Stimulated activated CD4-positive, alpha-beta T cell treated with anti-CD3 and anti-CD28 coated beads, Interleukin-2, amount 100 ng/mL, for 24 hours (primary cell): ENCODE results near the gene WDR7.
A peak's percentile ranks its signal among the peaks of the same experiment; 100 is the strongest.
"Not testable (repeated sequence)": the region's sequence is repeated elsewhere in the genome, so short reads cannot be mapped to it uniquely, and the experiment has no call there.

Experiments used
- DNase-seq, 2 donors: peaks; one replicate each; pipeline ENCODE4 v3.0.0-alpha.2; 2020

Gene WDR7

DNA sequence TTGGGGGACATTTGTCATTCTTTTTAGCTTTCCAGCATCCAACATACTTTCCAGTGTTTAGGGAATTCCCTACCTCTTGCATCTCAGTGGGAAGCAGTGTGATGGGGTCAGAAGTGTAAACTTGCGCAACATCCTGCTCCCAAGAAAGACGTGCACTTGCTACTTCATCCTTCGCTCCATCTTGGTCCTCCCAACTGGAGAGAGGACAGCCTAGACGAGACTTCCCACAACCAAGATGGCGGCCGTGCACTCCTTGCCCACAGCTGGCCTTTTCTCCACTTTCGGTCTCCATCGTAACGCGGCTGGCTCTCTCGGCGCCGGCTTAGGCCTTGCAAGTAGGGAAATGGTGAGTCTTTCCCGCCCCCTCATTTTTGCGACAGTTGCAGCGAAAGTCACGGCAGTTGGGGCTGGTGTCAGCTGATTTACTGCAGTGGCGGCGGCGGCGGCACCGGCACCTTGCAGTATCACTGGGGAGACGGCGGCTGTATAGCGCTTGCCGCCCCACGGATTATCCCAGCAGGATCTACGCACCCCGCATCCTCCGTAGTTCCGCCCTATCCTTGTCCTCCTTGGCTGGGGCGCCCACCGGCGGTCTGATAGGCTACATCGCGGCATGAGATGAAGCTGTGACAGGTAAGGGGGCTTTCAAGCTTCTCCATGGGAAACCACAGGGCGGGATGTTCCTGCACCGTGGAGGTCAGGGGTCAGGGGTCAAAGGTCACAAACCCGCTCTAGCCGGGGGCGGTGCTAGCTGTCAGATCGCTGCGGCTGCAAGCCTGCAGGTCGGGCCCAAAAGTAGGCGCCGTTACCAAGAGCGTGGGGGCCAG is at the start of gene WDR7:
TSS of gene WDR7 (plus strand) at position 416 of the 827 bp plus-strand sequence. CDS start 21,157 bp downstream, outside the sequence.
- DNase-seq: peak; percentile 91 to 96

DNA sequence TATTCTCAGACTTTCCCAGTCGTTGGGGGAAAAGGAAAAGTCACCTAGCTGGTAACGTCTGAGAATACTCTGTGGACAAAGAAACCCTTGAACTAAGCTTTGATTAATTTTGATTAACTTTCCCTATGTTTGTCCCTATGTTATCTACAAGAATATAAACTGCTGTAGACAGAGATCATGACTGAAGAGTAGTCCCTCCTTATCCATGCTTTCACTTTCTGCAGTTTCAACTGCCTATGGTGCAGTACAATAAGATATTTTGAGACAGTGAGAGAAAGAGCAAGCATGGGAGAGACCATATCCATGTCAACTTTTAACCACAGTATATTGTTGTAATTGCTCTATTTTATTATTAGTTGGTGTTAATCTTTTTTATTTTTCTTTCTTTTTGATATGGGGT is 44.5 kb upstream of the WDR7 start:
- DNase-seq: no peak

DNA sequence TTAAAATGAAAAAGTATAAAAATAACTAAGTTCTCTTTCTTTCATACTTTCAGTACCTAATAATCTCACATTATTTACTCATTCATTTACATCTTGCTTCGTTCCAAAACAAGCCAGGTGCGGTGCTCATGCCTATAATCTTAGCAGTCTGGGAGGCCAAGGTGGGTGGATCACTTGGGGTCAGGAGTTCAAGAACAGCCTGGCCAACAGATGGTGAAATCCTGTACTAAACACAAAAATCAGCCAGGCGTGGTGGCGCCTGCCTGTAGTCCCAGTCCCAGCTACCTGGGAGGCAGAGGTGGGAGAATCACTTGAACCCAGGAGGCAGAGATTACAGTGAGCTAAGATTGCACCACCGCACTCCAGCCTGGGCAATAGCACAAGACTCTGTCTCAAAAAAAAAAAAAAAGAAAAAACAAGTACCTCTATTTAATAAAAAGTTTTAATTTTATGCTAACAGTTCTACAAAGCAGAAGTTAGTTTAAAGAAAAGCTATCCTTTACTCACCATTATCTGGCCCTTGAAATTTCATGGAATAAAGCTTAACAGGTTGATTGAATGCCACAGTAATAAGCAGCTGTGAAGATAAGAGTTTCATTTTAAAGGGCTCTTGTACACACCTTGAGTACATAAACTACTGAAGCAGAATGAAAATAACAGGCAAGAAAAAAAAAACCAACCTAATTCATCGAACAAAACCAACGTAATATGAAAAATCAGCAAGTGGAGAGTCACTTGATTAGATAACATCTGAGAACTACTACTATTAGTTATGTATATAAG is 35.2 kb upstream of the WDR7 start:
- no peak for DNase-seq

DNA sequence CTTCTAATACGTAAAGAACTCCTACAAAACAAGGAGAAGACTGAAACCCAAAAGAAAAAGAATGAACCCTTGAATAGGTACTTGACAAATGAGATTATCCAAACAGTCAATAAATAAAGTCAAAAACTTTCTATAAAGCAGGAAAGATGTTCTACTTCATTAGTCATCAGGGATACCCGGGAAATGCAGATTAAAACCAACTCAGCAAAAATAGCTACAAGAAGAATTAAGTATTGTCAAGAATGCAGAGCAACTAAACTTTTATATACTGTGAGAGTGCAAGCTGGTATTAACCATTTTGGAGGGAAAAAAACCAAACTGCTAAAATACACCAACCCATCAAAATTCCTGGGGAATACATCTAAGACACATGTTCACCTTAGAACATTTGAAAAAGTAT is 23.2 kb upstream of the WDR7 start:
- no peak for DNase-seq

DNA sequence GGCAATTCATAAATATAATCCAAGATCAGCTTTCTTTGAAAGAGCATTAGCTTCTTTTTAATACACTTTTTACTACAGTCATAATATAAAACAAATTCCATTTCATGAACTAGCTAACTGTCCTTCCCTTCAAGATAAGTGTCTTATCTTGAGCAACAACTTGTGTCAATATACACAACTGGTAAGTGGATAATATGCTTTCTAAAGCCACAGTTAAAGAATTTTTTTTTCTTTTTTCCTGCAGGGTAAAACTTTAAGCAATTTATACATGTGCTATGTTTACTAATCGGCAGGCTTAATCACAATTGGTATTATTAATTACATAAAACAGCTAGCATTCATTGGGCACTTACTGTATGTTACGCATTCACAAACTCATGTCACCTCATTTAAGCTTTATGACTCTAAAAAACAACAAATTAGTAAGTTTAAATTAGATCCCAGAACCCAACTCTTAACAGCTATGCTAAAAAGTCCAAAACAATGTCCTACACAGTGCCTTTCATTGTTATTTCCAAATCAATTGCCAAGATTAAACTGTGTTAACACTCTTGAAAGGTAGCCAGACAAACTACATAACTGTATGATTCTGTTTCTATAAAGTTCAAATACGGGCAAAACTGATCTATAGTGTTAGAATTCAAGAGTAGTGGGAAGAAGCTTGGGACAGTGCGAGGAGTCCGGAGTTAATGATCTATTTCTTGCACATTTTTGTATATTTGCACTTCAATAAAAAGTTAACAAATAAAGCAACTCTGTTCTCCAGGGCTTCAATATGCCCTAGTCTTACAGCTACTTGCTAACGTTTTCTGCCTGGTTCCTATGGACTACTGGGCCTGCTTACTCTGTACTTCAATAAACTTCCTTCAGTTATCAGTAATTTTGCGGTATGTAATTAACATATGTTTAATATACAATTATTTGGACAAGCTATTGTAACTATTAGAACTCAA is 18.8 kb upstream of the WDR7 start:
- no peak for DNase-seq

DNA sequence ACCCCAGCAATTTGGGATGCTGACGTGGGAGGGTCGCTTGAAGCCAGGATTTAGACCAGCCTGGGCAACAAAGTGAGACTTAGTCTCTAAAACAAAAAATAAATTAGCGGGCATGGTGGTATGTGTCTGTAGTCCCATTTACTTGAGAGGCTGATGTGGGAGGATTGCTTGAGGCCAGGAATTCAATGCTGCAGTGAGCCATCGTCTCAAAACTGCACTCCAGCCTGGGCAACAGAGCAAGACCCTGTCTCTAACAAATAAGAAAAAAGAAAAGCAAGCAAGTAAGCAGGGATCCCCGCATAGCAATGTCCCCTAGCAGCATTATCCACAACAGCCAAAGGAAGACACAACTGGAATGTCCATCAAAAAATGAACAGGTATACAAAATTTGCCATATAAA is 16.2 kb upstream of the WDR7 start:
- no peak for DNase-seq

DNA sequence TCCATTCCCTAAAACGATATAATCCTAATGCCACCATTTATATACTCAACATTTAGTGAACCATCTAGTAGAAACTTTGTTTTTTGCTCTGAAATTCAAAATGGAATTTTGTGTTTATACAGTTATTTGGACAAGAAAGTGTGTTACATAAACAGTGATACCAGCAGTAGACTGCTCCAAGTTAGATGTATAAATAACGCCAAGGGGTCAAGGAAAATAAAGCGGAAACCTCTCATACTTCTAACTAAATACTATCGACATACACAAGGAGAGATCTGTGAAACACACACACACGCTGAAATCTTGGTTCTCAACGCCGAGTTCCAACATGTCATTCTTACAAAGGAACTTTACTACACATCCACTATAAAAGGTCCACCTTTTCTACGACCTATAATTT is 14.0 kb upstream of the WDR7 start:
- DNase-seq: no peak

DNA sequence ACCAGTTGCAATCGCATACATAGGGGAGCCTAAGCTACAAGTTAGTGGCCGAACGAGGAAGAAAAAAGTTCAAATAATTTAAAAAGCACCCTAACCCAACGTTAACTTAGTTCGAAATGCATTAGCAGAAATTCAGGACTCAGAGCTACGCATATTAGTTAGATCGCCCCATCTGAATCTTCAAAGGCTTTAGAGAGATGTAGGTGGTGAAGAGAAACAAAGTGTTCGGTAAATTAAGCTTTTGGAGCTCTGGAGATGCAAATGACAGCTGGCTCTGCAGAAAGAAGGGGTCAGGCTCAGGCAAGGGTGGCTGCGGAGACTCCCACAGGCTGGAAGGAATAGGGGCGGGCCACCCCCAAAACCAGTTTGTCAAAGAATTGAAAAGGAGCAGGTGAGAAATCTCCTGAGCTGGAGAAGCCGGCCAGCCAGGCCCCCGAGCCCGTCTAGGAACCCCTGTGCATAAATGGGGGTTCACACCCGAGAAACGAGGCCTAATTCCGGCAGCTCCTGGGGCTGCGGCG is 13.4 kb upstream of the WDR7 start:
- peak in 1 of 2 donors; percentile 24 for DNase-seq

DNA sequence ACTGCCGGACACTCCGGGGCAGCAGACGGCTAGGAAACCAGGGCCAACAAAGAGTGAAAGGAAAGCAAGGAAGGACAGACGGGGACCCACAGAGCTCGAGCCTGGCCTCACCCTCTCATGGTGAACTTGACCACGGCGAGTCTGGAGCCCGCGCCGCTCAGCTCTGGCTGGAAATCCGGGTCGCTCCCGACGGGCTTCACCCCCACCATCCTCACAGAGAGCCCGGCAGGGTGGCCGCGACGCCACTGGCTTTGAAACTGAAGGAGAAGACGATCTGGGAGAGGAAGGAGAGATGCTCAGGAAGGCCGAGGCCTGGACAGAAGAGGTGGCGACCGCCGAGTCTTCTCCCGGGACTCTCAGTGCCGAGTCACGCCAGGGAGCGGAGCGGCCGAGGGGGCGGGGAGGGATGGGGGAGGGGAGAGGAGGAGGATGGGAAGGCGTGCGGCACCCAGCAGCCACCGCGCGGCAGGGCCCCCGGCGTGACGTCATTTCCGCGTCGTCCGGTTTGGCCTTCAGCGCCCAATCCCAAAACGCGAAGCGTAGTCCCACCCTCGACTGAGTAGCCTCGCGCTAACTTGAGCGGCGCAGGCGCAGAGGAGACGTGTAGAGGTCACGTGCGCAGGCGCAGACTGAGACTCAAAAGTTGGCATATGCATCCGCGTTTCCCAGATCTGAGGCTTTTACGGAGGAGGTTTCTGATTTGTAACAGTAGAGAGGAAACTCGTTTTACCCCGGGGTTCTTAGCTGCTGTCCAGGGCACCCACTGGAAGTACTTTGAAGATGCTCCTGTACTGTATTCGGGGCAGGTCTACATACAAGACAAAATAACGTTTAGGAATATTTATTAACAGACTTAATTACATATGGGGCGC is 12.7 kb upstream of the WDR7 start, which contains the start of gene TXNL1:
TSS of gene TXNL1 (minus strand) at position 361 of the 872 bp plus-strand sequence. CDS start at position 209, 152 bp downstream.
- peak; percentile 99 for DNase-seq

DNA sequence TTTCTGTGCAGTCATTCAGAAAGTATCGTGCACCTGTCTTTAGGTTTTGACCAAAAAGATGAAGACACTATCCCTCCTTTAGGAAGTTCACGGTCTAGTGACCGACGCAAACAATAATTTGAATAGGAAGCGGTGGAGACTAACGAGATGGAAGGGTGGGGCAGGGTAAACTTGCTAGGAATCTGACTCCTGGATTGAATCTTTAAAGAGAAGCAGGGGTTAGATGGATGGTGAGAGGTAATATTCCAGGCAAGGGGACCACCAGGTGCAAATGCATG is 12.1 kb upstream of the WDR7 start:
- DNase-seq: no peak

DNA sequence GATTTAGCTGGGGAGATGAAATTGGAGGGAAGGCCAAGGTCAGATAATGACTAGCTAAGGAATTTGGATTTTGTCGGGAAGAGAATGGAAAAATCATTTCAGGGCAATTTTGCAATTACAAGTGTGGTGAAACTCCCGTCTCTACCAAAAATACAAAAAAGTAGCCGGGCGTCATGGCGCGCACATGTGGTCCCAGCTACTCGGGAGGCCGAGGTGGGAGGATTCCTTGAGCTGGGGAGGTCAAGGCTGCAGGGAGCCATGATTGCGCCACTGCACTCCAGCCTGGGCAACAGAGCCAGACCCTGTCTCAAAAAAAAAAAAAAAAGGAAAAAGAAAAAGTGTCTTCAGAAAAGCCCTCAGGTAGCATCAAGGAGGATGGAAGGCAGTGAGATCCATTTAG is 11.6 kb upstream of the WDR7 start:
- DNase-seq: no peak

DNA sequence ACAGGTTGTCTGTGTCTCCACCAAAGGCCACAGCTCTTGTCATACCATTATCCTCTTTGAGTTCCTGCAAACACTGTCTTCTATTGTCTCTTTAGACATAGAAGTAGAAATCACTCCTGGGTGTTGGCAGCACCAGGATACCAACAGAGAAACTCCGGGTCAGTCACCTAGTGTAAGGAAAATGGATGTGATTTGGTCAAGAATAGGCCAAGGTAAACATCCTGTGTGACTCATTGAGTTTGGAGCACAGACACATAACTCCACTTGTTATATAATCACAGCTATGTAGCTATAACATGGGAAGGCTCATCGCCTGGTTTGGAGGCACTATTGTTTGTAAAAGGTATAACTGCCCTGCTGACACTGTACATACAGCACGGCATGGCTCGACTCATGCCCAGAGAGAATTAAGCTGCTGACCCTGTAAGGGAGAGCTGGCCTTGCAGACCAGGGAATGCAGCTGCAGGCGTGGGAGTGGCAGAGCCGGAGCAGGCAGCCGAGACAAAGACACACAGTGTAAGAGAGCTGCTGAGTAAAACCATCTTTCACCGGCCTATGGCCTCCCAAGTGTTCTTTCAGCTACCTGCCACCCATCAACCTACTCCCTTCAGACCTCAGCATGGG is 9.3 kb upstream of the WDR7 start:
- DNase-seq: no peak

DNA sequence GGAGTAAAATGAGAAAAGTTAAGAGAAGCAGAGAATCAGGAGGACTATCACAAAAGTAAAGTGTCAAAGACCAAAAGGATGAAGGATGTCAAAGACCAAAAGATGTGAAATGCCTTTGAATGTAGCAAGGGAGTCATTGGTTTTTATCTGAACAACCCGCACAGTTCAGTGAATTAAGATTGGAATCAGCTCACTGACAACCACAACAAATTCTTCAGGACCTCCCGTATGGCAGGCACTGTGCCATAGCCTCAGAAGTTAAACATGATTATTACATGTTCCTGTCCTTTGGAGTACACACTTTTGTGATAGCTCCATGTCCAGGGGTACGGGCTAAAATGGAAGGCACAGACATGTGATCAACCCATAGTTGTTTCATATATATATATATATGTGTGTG is 7.8 kb upstream of the WDR7 start:
- no peak for DNase-seq

DNA sequence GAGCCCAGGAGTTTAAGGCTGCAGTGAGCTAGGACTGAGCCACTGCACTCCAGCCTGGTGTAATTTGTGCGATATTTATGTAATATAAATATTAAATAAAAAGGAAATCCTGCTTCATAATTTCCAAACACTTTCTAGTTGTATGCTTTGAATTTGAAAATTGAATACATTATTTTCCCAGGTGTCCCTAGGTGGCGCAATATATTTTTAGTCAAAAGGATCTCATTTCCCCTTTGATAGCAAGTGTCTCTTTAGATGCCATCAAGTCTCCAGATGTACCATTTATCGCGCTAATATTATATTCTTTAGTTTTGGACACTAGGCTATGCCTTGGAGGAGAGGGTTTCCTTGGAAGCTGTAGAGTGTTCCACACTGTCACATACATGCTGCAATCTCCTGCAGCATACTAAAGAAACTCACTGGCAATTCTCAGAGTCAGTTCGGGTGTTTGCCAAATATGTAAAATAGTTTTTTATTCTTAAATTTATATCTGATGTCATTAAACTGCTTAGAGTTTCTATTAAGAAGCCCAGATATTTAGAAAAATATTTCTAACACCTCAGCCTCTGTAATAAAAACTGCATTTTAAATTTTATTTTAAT is 5.6 kb upstream of the WDR7 start:
- no peak for DNase-seq

DNA sequence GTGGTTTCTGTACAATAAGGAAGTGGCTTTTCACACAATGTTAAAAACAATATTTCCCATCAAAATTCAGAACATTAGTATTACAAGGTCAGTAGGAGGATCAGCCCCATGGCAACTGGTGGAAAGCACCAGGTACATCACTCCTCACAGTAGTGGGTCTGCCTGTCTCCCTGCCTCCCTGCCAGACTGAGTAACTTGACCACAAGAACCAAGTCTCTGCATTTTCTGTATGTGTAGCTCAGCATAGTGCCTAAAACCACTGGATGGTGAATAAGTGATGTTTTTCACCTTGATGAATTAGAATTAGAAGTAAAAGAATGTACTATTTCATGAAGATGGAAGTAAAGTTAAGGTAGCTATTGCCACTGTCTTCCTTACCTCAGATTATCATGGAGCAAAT is 4.1 kb upstream of the WDR7 start:
- no peak for DNase-seq

DNA sequence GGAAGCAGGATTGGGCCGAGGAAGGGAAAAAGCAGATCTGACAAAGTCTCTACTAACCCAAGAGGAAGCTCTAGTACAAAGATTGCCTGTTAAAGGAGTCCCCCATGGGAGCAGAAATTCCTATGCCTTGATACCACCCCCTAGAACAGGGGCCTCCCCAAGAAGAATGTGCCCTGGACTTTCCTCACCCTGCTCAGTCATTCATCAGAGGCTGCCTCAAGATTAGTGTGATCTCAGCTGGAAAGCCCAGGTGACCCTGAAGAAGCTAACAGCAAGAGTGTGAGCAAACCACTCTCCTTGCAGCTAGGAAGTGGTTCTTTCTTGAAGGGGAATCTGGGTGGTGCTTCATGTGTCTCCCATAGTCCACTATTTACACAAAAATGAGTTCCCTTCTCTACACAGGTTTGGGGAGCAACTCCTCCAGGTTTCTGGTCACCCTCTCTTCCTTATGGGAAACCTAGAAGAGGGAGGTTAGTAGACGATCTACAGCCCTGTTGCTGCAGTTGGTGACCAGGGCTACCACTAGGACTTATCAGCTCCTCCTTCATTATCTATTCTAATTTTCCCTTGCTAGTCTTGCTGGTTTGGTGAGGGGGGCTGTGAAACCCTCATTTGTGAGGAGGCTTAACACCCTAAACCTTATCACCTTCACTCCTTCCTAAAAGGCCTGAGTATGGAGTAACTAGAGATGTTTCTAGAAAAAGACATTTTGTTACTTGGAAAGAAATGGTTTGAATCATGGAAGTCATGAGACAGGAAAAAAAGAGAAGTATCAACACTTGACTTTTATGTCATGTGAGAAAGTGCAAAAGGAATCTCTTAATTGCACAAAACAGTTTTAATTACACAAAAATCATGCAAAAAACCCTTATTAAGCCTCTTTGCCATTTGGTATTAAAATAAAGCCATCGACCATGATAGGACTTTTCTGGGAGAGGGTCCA is 2.9 kb upstream of the WDR7 start:
- DNase-seq: no peak

DNA sequence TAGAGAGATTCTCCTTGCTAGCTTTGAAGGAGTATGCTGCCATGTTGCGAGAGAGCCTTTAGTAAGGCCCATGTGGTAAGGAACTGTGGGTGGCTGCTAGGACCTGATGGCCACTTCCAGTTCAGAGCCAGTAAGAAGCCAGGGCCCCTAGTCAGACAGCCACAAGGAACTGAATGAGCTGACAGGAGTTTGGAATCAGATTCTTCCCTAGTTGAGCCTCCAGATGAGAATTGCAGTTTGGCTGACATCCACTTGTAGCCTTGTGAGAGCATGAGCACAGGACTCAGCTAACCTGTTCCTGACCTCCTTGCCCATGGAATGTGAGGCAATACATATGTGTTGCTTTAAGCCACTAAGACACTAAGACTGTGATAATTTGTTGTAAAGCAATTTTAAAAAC is 1.2 kb upstream of the WDR7 start:
- no peak for DNase-seq

DNA sequence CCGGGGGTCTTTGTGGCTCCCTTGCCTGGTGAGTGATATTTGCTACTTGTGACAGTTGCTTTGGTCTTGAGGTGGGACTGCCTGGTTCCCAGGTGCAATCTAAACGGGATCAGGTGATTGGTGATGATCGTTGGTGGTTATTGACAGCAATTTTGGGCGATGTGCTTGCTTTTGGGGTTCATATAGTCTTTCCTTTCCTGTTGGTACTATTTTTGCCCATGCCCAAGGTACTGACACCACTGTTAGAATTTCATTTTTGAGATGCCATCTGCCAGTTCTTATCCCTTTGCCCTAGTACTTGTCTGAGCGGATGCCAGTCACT is 573 bp downstream of the WDR7 start:
- no peak for DNase-seq

DNA sequence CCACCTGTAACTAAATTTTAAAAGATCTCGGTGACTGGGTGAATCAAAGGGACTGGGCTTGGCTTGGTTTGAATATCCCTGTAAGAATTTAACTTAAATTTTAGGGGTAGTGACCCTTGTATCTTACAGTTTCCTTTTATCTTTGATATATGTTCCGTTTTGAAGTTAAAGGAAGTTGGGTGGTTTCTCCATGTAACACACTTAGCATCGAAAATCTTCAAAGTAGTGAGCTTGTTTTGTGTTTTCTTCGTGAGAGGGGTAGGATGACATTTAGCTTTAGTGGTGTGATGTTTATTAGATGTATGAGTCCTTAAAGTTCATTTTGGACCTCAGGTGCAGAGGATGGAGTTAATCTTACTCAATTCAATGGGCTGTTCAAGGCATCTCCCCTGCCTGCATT is 1.6 kb downstream of the WDR7 start:
- no peak for DNase-seq

DNA sequence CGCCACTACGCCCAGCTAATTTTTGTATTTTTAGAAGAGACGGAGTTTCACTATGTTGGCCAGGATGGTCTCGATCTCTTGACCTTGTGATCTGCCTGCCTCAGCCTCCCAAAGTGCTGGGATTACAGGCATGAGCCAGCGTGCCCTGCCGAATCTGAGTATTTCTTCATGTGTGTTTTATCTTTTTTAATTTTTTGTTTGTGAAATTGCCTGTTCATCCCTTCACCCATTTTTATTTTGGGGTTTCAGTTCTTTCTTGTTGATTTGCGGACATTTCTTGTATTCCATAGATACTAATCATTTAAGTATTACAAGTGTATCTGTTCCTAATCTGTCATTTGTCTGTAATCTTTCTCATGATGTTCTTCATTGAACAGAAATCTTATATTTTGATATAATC is 3.1 kb downstream of the WDR7 start:
- not testable (repeated sequence) for DNase-seq
